GM21447 (cell line): ENCODE data around the gene GMDS.

ENCODE experiments used
- ATAC-seq: cut with Tn5 transposase; IDR thresholded peaks from one replicate; pipeline ENCODE4 v1.9.1; 2021; ENCODE audit not compliant: unreplicated experiment

GMDS gene

DNA sequence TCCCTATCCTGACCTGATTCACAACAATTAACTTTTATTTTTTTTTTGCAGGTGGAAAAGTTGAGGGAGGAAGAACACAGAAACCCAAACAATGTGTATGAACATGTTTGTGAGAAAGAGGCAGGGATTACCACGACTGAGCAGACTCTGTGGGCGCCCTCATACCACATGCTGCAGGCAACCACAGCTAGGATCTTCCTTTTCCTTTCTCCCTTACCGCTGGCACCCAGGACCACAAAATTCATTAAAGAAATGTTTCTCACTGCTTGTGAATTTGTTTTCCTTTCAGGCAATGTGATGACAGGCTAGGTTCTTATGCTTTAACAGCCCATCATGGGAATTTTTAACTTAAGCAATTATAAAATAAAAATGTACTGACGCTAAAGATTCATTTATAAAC is 287.1 kb downstream of the GMDS start:
- ATAC-seq, result no peak

DNA sequence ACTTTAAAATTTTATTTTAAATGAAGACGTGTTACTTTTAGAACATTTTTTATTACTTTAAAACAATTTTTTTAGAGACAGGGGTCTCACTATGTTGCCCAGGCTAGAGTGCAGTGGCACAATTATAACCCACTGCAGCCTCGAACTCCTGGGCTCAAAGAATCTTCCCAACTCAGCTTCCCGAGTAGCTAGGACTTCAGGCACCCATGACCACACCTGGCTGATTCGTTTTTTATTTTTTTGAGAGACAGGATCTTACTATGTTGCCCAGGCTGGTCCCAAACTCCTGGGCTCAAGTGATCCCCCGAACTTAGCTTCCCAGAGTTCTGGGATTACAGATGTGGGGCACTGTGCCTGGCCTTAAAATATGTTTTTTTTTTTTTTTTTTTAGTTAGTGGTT is 287.7 kb downstream of the GMDS start:
- ATAC-seq, result no peak

DNA sequence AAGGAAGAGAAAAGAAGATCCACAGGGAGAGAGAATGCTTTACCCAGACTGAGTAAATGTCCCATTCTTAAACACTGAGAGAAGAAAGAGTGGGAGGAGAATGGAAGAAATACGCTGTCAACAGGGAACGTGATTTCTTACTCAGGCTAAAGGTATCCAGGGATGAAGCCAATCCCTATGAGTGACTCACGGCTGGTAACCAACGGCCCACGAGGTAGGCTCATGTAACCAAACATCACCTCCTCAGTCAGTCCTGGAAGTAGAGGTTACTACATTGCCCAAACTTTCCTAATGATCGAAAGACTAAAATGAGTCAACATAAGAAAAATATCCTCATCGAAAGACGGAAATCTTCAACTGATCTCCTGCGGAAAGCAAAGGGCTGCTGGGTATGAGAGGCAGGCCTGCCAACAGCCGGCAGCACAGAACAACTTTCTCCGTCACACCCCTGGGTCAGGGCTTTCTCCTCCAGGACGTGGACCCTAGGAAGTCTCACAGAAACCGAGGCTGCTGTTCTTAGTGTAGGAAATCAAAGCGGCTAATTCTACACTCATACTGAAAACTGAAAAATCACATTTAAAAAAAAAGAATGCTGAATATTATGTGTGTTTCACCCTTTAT is 292.6 kb downstream of the GMDS start:
- no peak for ATAC-seq

DNA sequence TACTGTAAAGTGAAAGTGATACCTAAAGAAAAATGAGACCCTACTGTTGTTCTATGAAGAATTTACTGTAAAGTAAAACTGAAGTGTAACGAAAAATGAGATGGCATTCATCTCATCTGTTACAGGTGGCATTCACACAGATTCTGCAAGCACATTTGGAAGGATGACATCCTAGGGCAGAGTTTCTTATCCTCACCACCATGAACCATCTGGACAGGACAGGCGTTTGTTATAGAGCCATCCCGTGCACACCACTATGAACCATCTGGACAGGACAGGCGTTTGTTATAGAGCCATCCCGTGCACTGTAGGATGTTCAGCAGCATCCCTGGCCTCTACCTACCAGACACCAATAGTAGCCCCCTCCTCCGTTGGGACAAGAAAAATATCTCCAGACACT is 294.8 kb downstream of the GMDS start:
- ATAC-seq, result no peak

DNA sequence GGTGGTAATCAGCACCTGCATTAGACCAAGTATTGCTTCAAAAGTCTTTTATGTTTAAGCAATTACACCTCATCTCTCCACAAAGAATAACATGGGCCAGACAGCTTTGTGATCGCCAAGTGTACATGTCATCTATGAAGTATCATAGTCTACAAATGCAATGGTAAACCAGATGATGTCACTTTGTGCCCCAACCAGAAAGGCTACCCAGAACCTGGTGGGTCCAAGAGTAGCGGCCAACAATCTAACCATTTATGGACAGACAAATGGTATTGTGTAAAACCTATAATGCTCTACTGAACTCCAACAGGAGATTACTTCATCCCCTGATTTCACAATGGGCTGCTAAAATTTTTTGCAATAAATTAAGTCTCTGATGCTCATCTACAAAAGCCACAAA is 295.9 kb downstream of the GMDS start:
- ATAC-seq, result no peak

DNA sequence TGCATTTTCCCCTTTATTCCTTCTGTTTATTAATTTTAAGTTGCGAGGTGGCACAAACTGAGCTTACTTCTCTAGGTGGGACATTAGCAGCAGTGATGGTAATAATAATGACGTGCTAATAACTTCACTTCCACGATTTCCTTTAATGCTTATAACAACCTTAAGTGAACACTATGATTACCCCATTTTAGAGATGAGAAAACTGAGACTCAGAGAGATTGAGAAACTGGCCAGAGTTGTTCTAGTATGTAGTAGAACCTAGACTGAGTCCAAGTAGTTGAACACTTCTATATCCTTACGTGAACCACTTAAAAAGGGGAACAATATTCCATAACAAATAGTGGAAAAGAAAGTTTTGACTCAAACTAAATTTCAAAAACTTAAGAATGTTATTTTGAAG is 297.5 kb downstream of the GMDS start:
- no peak for ATAC-seq

DNA sequence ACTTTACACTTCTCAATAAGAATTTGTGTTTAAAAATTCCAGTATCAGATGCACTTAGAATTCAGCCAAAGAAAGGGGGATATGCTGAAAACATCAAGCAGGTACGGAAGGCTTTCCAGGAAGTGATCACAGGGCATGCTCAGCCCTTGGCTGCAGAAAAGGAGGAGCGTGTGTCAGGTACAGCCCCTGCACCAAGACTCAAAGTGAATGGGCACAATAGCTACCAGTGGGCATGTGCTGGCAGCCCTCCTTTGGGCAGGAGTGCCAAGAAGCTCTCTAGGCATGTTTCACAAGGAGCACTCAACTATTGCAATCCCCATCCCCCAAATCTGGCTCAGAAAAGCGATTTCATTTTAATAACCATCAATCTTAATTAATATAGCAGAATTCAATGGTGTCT is 298.8 kb downstream of the GMDS start:
- ATAC-seq, result no peak

DNA sequence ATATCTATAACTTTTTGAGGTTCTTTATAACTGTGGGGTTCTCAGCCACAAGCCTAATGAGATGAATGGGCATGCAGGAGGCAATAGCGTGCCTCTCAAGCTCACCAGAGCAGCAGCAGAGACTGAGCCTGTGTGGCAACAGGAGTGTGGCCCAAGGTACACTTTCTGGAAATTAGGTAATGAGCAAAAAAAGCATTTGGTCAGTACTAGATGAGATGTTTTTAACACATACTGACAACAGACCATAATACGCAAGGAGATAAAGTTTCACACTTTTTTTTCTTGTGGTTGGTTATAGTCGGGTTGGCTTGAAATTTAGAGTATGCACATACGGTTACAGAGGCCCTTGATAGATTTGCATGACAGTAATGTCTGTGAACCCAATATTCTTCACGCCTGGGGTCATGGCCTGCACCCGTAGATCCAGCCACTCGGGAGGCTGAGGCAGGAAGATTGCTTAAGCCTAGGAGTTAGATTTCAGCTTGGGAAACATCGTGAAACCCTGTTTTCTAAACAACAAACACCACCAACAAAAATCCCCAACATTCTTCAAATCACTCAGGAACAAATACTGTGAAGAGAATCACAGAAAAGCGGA is 300.1 kb downstream of the GMDS start:
- no peak for ATAC-seq

DNA sequence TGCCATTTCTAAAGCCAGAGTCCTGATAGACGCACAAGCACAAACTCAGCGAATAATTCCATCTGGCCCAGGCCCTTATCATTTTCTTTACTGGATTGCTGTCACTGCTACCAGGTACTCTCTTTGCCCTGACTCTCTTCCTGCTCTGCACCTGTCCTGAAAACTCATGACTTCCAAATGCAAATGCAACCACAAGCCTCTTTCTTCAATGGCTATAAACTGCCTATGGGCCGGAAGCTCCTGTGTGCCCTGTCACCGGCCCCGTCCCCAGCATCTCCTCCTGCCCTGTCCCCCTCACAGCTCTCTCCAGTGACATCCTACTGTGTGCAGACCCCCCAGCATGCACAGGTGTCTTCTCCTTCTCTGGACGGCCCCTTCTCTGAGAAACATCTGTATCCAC is 302.6 kb downstream of the GMDS start:
- ATAC-seq, result no peak

DNA sequence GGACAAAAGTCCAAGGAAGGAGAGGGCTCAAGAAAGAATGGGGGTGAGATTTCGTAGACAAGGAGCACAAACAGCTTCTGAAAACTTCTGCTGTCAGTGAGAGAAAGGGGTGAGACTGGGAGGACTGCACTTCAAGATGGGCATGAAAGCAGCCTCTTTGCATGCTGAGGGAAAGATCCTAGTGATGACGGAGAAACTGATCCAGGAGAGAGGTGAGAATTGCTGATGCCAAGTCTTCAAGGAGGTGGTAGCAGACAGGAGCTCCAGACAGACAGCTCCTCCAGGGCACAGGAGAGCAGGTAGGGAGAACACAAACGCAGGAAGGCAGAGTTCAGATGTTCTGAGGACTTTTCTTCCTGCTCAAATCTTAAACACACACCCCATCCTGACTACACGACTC is 303.9 kb downstream of the GMDS start:
- ATAC-seq, result no peak

DNA sequence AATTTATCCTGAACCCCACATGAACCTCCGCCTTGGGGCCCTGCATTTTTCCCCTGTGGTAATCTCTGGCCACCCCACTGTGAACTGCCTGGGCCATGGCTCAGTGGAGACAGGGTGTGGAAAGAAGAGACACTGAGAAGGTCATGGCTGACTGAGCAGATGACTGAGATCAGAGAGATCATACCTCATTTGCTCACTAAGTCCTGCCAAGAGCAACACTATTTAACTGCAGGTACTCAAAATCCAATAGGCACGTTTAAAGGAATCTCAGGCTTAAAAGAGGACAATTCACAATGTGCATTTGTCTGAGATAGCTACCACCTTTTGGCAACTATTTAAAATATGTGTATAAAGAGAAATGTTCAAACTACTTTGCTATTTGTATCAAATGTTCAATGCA is 305.0 kb downstream of the GMDS start:
- ATAC-seq, result no peak

DNA sequence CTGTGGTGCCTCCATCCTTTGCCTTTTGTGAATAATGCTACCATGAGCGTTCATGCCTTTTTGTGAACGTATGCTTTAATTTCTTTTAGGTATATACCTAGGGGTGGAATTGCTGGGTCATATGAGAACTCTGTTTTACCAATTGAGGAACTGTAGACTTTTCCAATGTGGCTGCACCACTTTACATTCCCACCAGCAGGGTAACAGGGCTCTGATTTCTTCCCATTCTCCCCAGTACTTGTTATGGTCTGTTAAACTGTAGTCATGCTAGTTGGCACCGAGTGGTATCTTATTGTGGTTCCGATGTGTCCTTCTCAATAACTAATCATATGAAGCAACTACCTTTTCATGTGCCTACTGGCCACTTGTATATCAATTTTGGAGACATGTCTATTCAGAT is 312.1 kb downstream of the GMDS start:
- no peak for ATAC-seq

DNA sequence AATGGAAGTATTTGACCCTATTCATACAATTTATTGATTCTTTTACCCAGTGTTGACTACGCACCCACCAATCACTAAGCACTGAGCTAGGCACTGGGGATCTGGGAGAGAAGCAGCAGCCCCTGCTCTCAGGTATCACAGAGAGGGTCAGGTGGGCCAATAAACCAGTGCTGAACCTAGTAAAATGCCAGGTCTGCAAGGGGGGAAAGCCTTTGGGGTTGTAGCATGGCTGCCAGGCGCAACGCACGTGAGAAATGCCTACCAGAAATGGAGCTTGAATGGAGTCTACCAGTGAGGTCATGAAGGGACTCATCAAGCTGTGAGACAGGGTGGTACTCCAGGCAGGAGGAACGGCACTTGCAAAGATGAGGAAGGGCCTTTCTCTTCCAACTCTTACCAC is 313.6 kb downstream of the GMDS start:
- ATAC-seq, result no peak

DNA sequence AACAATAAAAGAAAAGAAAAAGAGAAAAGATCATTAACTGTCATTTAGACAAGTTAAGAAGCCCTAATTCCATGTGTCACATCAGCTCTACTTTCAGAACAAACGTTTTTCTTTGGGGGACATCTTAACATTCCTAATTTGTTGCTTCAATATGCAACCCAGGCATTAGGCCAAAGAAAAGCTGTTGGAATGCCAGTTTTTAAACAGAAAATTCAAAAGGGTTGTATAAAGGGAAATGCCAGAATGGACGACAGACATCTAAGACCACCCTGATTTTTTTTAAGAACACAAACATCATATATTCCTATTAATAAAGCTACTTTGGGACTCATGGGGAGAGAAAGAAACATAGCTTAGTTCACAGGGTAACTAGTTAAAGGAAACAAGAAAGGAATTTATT is 315.0 kb downstream of the GMDS start:
- ATAC-seq, result no peak

DNA sequence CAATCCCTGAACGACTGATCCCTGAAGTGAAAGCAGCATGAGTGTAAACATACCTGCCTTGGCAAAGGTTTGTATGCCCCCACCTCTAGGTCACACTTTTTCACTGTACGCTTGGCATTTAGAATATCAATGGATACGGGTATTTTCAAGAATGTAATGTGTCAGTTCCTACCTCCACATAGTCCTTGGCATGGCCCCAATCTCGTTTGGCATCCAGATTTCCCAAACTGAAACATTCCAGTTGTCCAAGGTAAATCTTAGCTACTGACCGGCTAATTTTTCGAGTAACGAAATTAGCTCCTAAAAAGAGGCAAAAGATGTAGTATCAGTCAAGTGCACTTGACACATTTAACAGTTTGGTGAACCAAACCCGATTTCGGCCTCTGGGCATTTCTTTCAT is 315.5 kb downstream of the GMDS start:
- no peak for ATAC-seq

DNA sequence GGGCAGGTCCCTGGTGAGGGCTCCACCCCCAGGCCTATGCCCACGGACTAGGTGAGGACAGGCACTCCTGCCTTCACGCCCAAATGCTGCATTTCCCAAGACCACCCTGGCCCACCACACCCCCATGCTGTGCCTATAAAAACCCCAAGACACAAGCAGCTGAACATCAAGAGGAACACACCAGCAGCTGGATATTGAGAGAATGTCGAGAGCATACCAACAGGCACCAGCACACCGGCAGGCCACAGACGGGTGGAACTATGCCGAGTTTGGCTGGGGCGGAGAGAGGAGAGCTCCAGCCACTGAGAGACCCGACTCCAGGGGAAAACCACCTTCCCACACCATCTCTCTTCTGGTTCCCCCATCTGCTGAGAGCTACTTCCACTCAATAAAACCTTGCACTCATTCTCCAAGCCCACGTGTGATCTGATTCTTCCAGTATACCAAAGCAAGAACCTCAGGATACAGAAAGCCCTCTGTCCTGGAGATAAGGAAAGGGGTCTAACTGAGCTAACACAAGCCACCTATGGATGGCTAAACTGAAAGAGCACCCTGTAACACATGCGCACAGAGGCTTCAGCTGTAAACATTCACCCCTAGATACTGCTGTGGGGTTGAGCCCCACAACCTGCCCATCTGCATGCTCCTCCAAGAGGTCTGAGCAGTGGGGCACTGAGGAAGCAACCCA is 319.5 kb downstream of the GMDS start:
- ATAC-seq, result no peak

DNA sequence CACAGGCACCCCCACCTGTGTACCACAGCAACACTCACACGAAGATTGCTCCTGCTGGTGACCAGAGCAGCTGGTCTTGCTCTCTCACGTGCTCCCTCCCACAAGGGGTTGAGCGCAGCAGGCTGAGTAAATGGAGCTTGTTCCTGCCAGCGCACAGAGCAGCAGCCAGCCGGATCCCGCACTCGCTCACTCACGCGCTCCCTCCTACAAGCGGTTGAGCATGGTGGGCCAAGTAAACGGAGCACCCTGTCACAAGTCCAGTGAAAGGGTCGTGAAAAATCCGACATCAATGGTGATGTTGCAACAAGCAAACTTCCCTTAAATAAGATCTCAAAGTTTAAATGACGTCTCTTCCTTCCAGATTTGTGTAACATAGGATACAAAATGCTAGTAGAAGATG is 322.0 kb downstream of the GMDS start:
- no peak for ATAC-seq

DNA sequence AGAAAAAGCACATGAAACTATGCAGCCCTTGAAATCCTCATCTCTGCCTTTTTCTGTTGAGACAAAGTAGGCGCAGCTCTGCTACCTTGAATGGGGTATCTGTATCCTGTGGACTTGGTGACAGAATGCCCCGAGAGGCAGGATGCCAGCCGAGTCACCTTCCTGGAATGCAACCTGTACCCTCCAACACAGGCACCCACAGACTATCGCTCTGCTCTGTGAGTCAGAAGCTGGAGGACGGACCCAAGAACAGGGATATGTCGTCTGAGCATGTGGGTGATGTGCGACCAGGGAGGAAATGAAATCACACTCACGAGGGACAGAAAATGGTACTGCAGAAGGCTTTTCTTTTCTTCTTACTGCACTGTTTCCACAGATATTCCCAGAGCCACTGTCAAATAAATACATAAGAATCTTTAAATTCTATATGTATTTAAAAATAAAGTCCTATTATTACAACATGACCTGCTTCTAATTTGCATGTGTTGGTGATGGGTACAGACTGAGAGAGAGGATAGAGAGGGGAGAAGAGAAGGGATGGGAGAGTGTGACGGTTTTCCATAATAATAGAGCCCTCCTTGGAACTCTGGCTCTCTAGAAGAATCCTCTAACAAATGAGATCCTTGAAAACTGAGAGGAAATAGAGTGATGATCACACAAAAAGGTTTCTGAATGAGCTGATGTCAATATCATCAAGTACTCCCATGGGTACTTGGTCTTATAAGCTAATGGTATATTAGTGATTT is 327.6 kb downstream of the GMDS start:
- no peak for ATAC-seq

DNA sequence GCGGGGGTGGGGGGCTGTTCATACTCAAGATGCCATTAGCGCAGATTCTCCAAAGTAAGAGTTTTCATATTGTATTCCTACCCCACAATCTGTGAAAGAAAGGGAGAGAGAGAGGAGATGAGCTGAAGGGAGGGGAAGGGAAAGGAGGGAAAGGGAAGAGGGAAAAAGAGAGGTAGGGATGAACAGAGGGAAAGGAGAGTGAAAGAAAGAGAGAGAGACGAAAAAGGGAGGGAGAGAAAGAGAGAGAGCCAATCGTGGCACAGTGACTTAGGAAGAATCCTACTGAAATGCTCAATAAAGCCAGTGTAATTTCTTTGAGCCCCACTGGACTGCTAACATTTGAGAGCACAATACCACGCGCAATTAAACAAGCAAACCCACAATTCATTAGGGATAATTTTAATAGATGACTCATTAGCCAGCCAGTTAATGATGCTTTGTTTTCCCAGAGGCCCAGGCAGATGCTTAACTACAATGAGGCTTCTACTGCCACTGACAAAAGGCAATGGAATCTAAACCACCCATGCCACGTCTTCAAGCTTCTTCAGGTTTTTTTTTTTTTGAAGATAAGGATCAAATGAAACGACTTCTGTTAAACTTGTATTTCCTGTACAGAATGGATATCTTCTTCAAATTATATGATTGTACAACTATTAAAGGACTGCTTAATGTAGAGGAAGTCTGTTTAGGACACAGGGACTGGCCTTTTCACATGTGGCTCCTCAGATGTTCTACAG is 328.9 kb downstream of the GMDS start:
- ATAC-seq, result no peak

DNA sequence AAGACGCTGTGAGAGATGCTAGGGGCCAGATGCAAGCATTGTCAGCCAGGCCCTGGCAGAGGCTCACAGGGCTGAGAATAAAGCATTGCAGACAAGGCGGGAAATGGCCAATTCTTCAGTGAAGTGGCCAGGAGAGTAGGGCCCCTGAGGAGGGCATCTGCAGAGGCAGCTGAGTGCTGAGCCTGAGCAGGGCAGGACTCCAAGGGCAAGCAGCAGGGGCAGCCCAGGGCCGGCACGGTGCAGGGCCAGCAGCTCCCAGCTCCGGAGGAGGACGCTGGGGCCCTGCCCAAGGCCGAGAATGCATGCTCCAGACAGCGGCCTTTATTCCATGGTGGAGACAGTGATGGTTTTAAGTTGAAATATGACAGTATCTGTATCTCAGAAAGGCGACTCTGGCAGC is 330.2 kb downstream of the GMDS start:
- ATAC-seq, result no peak

DNA sequence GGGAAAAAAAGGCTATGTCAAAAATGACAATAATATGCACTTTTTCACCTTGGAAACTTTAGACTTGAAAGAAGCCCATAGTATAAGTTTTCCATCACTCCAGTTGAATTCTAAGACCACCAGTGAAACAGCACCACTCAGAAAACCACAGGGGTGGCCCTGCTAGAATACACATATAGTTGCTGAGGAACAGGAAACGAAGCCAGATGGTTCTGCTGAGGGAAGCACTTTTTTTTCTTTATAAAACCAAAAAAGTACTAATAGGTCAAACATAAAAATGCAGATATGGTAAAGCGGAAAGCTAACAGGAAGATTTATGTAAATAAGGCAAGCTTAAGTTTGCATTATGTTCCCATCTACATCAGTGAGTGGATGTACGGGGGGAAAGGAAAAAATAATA is 331.8 kb downstream of the GMDS start:
- no peak for ATAC-seq
